ENCODE measurements around the gene ME3.

The ME3 gene

DNA sequence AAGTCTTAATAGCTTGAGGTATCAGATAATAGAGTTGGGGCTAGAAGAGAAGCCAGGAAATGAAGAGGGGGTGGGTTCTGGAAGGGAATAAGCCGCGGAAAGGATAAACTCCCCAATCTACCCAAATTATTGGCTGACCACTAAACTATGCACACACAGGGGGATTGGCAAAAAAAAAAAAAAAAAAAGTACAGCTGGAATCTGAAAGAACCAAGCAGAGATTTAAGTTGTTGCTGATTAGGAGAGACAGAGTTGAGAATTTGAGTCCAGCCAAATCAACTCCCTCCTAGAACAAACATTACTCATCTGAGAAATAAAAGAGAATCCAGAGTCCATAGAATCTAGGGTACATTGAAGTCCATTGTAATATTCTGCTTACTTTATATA lies 162.8 kb downstream of the ME3 start:
- Histone ChIP-seq H3K4me3 (ENCODE audit: insufficient read depth, low read depth, low read length) (no peak overlapping the region), H3K36me3 (ENCODE audit: control insufficient read depth, insufficient read depth, low read length) (no peaks in the 10 kb centered on the region), H3K27ac (ENCODE audit: insufficient read depth, low read depth, low read length, poor library complexity, severe bottlenecking) (no peak overlapping the region), H3K27me3 (ENCODE audit: control insufficient read depth, insufficient read depth, low read length, poor library complexity, severe bottlenecking) (no peaks in the 10 kb centered on the region), H3K9me3 (ENCODE audit: control insufficient read depth, low read length) (no peaks in the 10 kb centered on the region), H3K4me1 (ENCODE audit: control insufficient read depth, insufficient read depth, low read length) (no peaks in the 10 kb centered on the region)
- WGBS, 2 experiments = no CpG with 5 or more reads among the region's 2 CpGs

DNA sequence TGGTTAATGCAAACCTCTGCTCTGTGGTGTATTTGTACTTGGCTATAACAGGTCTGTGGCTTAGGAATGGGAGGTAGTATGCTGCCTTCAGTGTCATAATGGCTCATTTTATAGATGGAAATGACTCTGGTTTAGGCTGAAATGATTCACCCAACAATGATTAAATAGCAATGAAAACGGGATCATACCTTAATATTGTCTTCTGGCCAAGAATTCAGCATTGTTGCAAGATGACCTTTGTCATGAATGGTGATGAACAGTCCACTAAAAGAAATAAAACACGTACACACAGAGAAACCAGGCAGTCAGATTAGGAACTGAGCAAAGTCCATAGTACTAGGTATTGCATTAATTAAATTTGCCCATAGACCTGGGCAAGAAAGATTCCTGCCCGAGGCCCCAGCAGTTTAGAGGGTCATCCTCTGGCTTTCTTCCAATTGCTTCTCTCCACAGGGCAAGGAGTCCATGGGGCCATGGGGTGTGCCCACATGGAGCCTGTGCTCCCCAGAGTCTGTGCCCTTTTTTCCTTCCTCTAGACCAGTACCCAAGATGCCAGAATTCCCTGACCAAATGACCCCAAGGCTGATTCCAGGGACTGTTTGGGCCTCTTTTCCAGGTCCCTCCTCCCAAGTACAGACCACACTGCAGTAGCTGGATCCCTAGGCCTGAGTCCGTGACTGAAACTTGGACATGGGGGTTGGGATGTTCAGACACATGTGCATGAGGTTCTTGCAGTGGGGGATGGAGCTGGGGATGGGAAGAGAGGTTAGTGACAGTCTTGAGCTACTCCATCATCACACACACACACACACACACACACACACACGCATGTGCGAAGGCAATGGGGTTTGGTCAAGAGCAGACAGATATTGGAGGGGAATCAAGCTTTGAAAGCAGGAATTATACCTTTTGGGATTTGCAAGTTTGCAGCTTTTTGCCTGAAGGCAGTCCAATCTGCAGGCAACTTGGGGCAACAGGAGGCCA lies 163.5 kb downstream of the ME3 start:
- H3K9me3 ChIP-seq (ENCODE audit: control insufficient read depth, low read length) = no peaks in the 10 kb centered on the region
- 90 to 92% methylated on average over 5 to 6 of the region's 6 CpGs for WGBS, 2 experiments
- H3K27me3 ChIP-seq (ENCODE audit: control insufficient read depth, insufficient read depth, low read length, poor library complexity, severe bottlenecking) = no peaks in the 10 kb centered on the region
- no peak overlapping the region for H3K27ac ChIP-seq (ENCODE audit: insufficient read depth, low read depth, low read length, poor library complexity, severe bottlenecking)
- no peaks in the 10 kb centered on the region for H3K4me1 ChIP-seq (ENCODE audit: control insufficient read depth, insufficient read depth, low read length)
- H3K4me3 ChIP-seq (ENCODE audit: insufficient read depth, low read depth, low read length) = no peak overlapping the region
- H3K36me3 ChIP-seq (ENCODE audit: control insufficient read depth, insufficient read depth, low read length) = no peaks in the 10 kb centered on the region

DNA sequence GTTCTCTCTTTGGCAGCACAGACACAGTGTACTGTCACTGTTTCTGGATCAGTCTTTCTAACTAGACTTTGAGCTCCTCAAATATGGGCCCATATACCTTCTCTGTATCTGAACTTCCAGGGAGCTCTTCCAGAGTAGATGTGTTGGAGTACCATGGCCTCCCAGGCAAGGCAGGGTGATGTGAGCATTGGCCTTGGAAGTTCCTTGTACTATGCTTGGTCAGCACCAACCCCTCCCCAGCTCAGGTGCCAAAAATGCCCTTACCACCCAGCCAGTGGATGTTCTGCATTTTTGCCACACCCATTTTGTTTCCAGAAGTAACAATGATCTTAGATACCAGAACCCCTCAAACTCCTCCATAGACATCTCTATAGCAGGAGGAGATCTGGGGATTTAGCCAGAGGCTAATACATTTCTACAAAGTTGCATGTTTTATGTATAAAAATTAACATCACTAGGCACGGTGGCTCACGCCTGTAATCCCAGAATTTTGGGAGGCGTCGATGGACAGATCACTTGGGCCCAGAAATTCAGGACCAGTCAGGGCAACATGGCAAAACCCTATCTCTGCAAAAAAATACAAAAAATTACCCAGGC lies 165.1 kb downstream of the ME3 start:
- no peak overlapping the region for H3K27ac ChIP-seq (ENCODE audit: insufficient read depth, low read depth, low read length, poor library complexity, severe bottlenecking)
- H3K27me3 ChIP-seq (ENCODE audit: control insufficient read depth, insufficient read depth, low read length, poor library complexity, severe bottlenecking) = no peaks in the 10 kb centered on the region
- WGBS, 2 experiments = 92 to 97% methylated on average over 4 of the region's 4 CpGs
- H3K36me3 ChIP-seq (ENCODE audit: control insufficient read depth, insufficient read depth, low read length) = no peaks in the 10 kb centered on the region
- no peaks in the 10 kb centered on the region for H3K4me1 ChIP-seq (ENCODE audit: control insufficient read depth, insufficient read depth, low read length)
- no peaks in the 10 kb centered on the region for H3K9me3 ChIP-seq (ENCODE audit: control insufficient read depth, low read length)
- no peak overlapping the region for H3K4me3 ChIP-seq (ENCODE audit: insufficient read depth, low read depth, low read length)

DNA sequence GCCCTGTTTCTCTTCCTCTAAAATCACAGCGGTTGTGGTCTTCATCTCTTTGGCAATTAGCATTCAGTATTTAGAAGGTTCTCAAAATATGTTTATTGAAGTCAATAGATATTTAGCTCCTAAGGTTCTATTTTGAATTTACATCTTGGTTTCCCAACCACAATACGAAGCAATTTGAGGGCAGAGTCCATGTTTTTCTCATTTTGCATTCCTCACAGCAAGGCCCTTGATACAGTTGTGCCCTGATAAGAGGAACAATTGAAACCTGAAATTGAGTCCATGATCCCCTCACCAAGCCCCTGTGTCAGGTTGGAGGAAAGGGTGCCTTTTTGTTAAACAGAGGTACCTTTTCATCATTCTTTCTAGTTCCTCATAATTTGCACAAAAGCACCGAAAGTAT lies 166.2 kb downstream of the ME3 start:
- Histone ChIP-seq H3K27ac (ENCODE audit: insufficient read depth, low read depth, low read length, poor library complexity, severe bottlenecking) (no peak overlapping the region), H3K4me1 (ENCODE audit: control insufficient read depth, insufficient read depth, low read length) (no peaks in the 10 kb centered on the region), H3K9me3 (ENCODE audit: control insufficient read depth, low read length) (no peaks in the 10 kb centered on the region), H3K27me3 (ENCODE audit: control insufficient read depth, insufficient read depth, low read length, poor library complexity, severe bottlenecking) (no peaks in the 10 kb centered on the region), H3K36me3 (ENCODE audit: control insufficient read depth, insufficient read depth, low read length) (no peaks in the 10 kb centered on the region), H3K4me3 (ENCODE audit: insufficient read depth, low read depth, low read length) (no peak overlapping the region)
- 93 to 95% methylated on average over 2 to 3 of the region's 3 CpGs for WGBS, 2 experiments

DNA sequence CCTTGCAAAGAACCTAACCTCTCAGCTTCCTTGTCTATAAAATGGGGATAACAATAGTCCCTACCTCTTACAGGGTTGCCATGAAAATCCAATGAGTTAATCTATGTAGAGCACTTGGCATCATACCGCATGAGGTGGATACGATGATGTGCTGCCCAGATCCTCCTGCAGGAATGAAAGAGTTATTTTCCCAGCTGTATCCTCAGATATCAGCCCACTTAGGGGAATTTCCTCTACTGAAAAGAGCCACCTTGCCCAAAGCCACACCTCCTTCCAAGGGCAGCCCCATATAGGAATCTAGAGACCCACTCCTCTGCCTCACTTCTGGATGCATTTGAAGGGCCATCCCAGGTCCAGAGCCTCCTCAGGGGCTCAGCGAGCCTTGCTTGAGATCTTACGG lies 169.3 kb downstream of the ME3 start:
- no peaks in the 10 kb centered on the region for H3K27me3 ChIP-seq (ENCODE audit: control insufficient read depth, insufficient read depth, low read length, poor library complexity, severe bottlenecking)
- H3K27ac ChIP-seq (ENCODE audit: insufficient read depth, low read depth, low read length, poor library complexity, severe bottlenecking) = no peak overlapping the region
- H3K4me1 ChIP-seq (ENCODE audit: control insufficient read depth, insufficient read depth, low read length) = no peaks in the 10 kb centered on the region
- 92 to 93% methylated on average over 4 of the region's 4 CpGs for WGBS, 2 experiments
- H3K4me3 ChIP-seq (ENCODE audit: insufficient read depth, low read depth, low read length) = no peak overlapping the region
- H3K36me3 ChIP-seq (ENCODE audit: control insufficient read depth, insufficient read depth, low read length) = no peaks in the 10 kb centered on the region
- H3K9me3 ChIP-seq (ENCODE audit: control insufficient read depth, low read length) = no peaks in the 10 kb centered on the region

DNA sequence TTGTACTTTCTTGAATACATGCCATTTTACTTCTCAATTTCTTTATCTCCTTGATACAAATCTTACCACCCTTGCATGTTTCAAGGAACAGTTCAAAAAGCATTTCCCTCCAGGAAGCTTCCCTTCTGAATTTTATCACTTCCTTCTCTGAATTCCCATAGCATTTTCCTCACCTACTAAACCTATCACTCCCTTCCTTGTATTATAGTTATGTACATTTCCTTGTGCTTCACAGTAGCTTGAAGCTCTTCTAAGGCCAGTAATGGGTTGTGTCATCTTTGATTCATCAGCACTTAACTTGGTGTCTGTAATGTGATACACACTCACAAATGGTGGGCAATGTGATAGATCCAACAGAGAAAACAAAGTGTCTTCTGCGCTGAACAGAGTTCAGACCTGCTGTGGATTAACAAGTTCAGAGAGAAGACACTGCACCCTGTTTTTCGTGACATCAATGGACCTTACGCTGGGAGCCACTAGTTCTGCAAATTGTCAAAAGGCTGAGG lies 170.2 kb downstream of the ME3 start:
- Histone ChIP-seq H3K4me1 (ENCODE audit: control insufficient read depth, insufficient read depth, low read length) (no peaks in the 10 kb centered on the region), H3K4me3 (ENCODE audit: insufficient read depth, low read depth, low read length) (no peak overlapping the region), H3K9me3 (ENCODE audit: control insufficient read depth, low read length) (no peaks in the 10 kb centered on the region), H3K27me3 (ENCODE audit: control insufficient read depth, insufficient read depth, low read length, poor library complexity, severe bottlenecking) (no peaks in the 10 kb centered on the region), H3K36me3 (ENCODE audit: control insufficient read depth, insufficient read depth, low read length) (no peaks in the 10 kb centered on the region), H3K27ac (ENCODE audit: insufficient read depth, low read depth, low read length, poor library complexity, severe bottlenecking) (no peak overlapping the region)
- 95 to 96% methylated on average over 3 of the region's 3 CpGs for WGBS, 2 experiments

DNA sequence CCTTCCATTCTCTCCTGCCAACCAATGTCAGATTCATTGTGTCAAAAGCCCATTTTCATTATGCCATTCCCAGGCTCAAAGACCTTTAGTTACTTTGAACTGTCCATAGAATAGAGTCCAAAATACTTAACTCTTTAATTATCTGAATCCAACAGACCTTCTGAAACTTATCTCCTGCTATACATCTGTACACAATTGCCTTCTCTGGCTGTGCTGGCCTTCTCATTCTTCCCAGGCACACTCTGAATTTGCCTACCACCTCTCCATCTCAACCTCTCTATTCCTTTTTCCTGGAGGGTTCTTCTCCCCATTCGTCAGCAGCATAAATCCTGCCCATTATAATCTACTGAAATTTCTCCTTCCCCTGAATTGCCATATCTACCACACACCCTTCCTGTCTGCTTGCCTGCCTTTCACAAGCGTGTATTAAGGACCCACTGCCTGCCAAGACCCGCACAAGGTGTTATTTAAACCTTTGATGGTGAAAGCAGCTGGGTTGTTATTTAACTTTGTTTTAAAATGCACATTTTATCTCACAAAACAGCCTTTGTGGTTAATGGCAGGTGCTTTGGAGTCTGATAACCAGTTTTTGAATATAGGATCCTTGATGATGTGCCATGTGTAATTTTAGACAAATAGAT lies 171.8 kb downstream of the ME3 start:
- Histone ChIP-seq H3K36me3 (ENCODE audit: control insufficient read depth, insufficient read depth, low read length) (no peaks in the 10 kb centered on the region), H3K4me3 (ENCODE audit: insufficient read depth, low read depth, low read length) (no peak overlapping the region), H3K9me3 (ENCODE audit: control insufficient read depth, low read length) (no peaks in the 10 kb centered on the region), H3K27ac (ENCODE audit: insufficient read depth, low read depth, low read length, poor library complexity, severe bottlenecking) (no peak overlapping the region), H3K4me1 (ENCODE audit: control insufficient read depth, insufficient read depth, low read length) (no peaks in the 10 kb centered on the region), H3K27me3 (ENCODE audit: control insufficient read depth, insufficient read depth, low read length, poor library complexity, severe bottlenecking) (no peaks in the 10 kb centered on the region)
- 94 to 96% methylated on average over 1 to 3 of the region's 3 CpGs for WGBS, 2 experiments

DNA sequence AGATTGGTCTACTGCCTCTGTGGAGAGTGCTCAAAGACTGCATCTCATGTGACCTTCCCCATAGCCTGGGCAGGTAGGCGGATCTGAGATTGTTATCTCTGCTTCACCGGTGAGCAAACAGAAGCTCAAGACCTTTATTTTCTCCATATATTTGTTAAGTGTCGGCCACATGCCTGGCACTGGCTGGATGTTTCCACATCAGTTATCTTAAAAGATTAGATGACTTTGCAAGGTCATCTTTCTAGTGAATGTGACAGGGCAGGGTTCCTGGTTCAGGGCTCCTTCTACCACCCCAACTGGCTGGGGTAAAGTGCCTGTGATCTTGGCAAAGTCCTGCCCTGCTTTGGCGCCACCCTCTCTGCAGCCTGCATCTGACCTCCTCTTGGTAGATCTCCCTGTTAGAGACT lies 172.7 kb downstream of the ME3 start:
- H3K36me3 ChIP-seq (ENCODE audit: control insufficient read depth, insufficient read depth, low read length) = no peaks in the 10 kb centered on the region
- no peak overlapping the region for H3K27ac ChIP-seq (ENCODE audit: insufficient read depth, low read depth, low read length, poor library complexity, severe bottlenecking)
- H3K4me1 ChIP-seq (ENCODE audit: control insufficient read depth, insufficient read depth, low read length) = no peaks in the 10 kb centered on the region
- no peaks in the 10 kb centered on the region for H3K9me3 ChIP-seq (ENCODE audit: control insufficient read depth, low read length)
- H3K27me3 ChIP-seq (ENCODE audit: control insufficient read depth, insufficient read depth, low read length, poor library complexity, severe bottlenecking) = no peaks in the 10 kb centered on the region
- 94 to 95% methylated on average over 4 of the region's 4 CpGs for WGBS, 2 experiments
- H3K4me3 ChIP-seq (ENCODE audit: insufficient read depth, low read depth, low read length) = no peak overlapping the region

DNA sequence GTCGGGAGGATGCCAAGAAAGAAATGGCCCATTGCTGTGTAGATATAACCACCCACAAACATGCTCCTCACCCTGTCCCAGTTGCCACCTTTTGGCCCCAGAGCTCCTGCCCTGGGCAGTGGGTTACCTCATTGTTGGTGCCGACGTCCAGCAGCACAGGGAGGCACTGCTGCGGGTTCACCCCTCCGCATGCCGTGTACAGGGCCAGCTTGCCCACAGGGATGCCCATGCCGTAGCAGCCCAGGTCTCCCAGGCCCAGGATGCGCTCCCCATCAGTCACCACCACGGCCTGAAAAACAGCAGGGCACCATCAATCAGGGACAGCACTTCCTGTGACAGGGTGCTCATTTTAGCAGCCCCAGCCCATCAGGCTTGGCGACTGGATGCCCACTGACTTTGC lies 174.6 kb downstream of the ME3 start:
- Histone ChIP-seq H3K4me1 (ENCODE audit: control insufficient read depth, insufficient read depth, low read length) (no peaks in the 10 kb centered on the region), H3K27ac (ENCODE audit: insufficient read depth, low read depth, low read length, poor library complexity, severe bottlenecking) (no peak overlapping the region), H3K36me3 (ENCODE audit: control insufficient read depth, insufficient read depth, low read length) (no peaks in the 10 kb centered on the region), H3K9me3 (ENCODE audit: control insufficient read depth, low read length) (no peaks in the 10 kb centered on the region), H3K27me3 (ENCODE audit: control insufficient read depth, insufficient read depth, low read length, poor library complexity, severe bottlenecking) (no peaks in the 10 kb centered on the region), H3K4me3 (ENCODE audit: insufficient read depth, low read depth, low read length) (no peak overlapping the region)
- WGBS, 2 experiments = 92 to 93% methylated on average over 10 of the region's 10 CpGs

DNA sequence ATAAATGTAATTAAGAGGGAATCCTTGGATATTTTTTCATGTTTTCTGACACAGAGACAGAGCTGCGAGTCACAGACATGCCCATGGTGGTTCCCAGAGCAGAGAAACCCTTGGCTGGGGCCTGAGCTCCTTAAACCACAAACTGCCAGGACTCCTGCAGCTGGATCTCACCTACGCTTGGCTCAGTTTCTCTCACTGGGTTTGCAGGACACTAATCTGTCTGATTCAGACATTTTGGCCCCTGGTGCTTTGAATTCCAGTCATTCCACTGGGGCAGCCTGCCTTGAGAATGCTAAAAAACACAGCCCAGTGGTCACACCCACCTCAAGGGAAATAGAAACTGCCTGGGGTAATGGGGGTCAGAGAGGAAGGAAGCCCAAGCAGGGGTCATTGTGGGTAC lies 175.1 kb downstream of the ME3 start:
- H3K27ac ChIP-seq (ENCODE audit: insufficient read depth, low read depth, low read length, poor library complexity, severe bottlenecking) = no peak overlapping the region
- H3K4me3 ChIP-seq (ENCODE audit: insufficient read depth, low read depth, low read length) = no peak overlapping the region
- 93 to 96% methylated on average over 2 of the region's 2 CpGs for WGBS, 2 experiments
- H3K4me1 ChIP-seq (ENCODE audit: control insufficient read depth, insufficient read depth, low read length) = no peaks in the 10 kb centered on the region
- H3K27me3 ChIP-seq (ENCODE audit: control insufficient read depth, insufficient read depth, low read length, poor library complexity, severe bottlenecking) = no peaks in the 10 kb centered on the region
- H3K9me3 ChIP-seq (ENCODE audit: control insufficient read depth, low read length) = no peaks in the 10 kb centered on the region
- no peaks in the 10 kb centered on the region for H3K36me3 ChIP-seq (ENCODE audit: control insufficient read depth, insufficient read depth, low read length)

Measured in ectodermal cell (in vitro differentiated cells).